Psoas muscle (tissue), 8 donors: Measurements from ENCODE around the gene AKR1C8. TPM values are rescaled to one million over a fixed set of nuclear protein-coding genes. Genes with fewer than 3 reads are reported as not detected.

Experiments
- ATAC-seq, 4 donors: fragments of 200-7000 bp; cut with Tn5 transposase; one replicate each; pipeline ENCODE4 v1.9.1; 2020; ENCODE audit warnings: moderate library complexity in 3 of 4, mild to moderate bottlenecking in 2 of 4
- DNase-seq, 2 donors: peaks; one replicate each; pipeline ENCODE4 v3.0.0-alpha.2; 2020
- H3K27ac ChIP-seq: fragments of 200-600 bp; one replicate; pipeline ENCODE4 v1.8.0; 2022
- H3K27me3 ChIP-seq, 3 donors: fragments of 200-600 bp in 1 of 3; one replicate each; pipeline versions ENCODE4 v1.6.1 to v1.8.0; 2013 to 2022; ENCODE audit warnings: low read length in 2 of 3, mild to moderate bottlenecking in 2 of 3, moderate library complexity in 1 of 3; ENCODE audit not compliant: insufficient read depth in 3 of 3
- H3K36me3 ChIP-seq, 2 donors: fragments of 200-600 bp in 1 of 2; one replicate each; pipeline versions ENCODE4 v1.6.1 to v1.8.0; 2013 to 2022; ENCODE audit warnings: low read depth in 1 of 2, mild to moderate bottlenecking in 1 of 2, moderate library complexity in 1 of 2; ENCODE audit not compliant: insufficient read depth in 1 of 2
- H3K4me1 ChIP-seq: fragments of 200-600 bp; one replicate; pipeline ENCODE4 v1.8.0; 2022
- H3K4me3 ChIP-seq: fragments of 200-600 bp; one replicate; pipeline ENCODE4 v1.8.0; 2022; ENCODE audit warnings: mild to moderate bottlenecking
- H3K9me3 ChIP-seq: fragments of 200-600 bp; one replicate; pipeline ENCODE4 v1.8.0; 2022
- CTCF ChIP-seq: fragments of 200-600 bp; IDR thresholded peaks from one replicate; pipeline ENCODE4 v1.8.0; 2022; ENCODE audit warnings: antibody characterized with exemption
- WGBS, 3 donors: extraction: QIAGEN DNeasy Blood & Tissue Kit; methylation state at CpG; one replicate each; pipeline versions ENCODE4 v1.1.6 to v1.1.7; 2013; 5-methylcytosine and 5-hydroxymethylcytosine counted together
- intact Hi-C, 2 donors: fragments of 100-400 bp; cut with DNase I; formaldehyde crosslinking; loops; one replicate each; pipeline versions ENCODE4 v1.11.0 to v1.14.2; 2022
- polyA plus RNA-seq, 3 donors: library from polyadenylated mRNA; stranded (reverse); fragments of 200-250 nt; gene quantifications; one replicate each; pipeline ENCODE4 v1.2.3, GENCODE V29; 2013
- total RNA-seq, 4 donors: library from RNA; stranded (reverse); fragmentation: NEBNext Ultra II Directional in 2 of 4; extraction: Animal tissue kit (Norgen Biotek cat#: 25700) in 2 of 4; gene quantifications; one replicate each; pipeline versions ENCODE4 v1.2.1 to v1.2.4, GENCODE V29; 2021 to 2023
- donor health status: healthy with polysubstance abuse.
- donor health status: DM: no; HTN: no; CAD: no; lungs with moderate emphysema.
- donor health status: Bipolar disorder and iron deficiency.
- donor health status: healthy.
- donor health status: DM: yes; HTN: yes; CAD: no.
- donor health status: DM: no; HTN: no; CAD: no.
- donor health status: DM: no; HTN: no; CAD: no.
- donor health status: DM: yes; HTN: yes; CAD: no.

Gene AKR1C8
- total and polyA plus RNA-seq, 7 donors = not detected

GRCh38 chr10:5151076-5151475 is 33.9 kb downstream of the AKR1C8 start:
- intact Hi-C loops = no loop called here
- no peak overlapping the region for H3K27ac ChIP-seq
- H3K27me3 ChIP-seq = no peaks in the 10 kb centered on the region
- no peaks in the 10 kb centered on the region for H3K9me3 ChIP-seq
- DNase-seq = no peak
- H3K4me3 ChIP-seq = no peak overlapping the region
- H3K4me1 ChIP-seq = no peaks in the 10 kb centered on the region
- 92 to 96% (median 95%) methylated on average over 3 of the region's 3 CpGs for WGBS, 3 donors
- ATAC-seq = no peak
- no peak for TF ChIP-seq CTCF
- H3K36me3 ChIP-seq = no peaks in the 10 kb centered on the region

- intact Hi-C loops = no loop called here
These were observed 36.3 kb downstream of the AKR1C8 start for GRCh38 chr10:5148678-5149032.

GRCh38 chr10:5147981-5148677 is 36.8 kb downstream of the AKR1C8 start:
- intact Hi-C loops = no loop called here
- no peaks in the 10 kb centered on the region for H3K27me3 ChIP-seq
- DNase-seq = no peak
- no peaks in the 10 kb centered on the region for H3K36me3 ChIP-seq
- WGBS, 3 donors = 50 to 56% (median 54%) methylated on average over 3 of the region's 3 CpGs
- no peak for TF ChIP-seq CTCF
- no peaks in the 10 kb centered on the region for H3K4me1 ChIP-seq
- ATAC-seq = no peak
- H3K9me3 ChIP-seq = no peaks in the 10 kb centered on the region
- no peak overlapping the region for H3K4me3 ChIP-seq
- H3K27ac ChIP-seq = no peak overlapping the region

More at GRCh38 chr10:5148678-5149032, 36.3 kb downstream of the AKR1C8 start:
- no peak for DNase-seq
- Histone ChIP-seq H3K27ac (no peak overlapping the region), H3K4me3 (no peak overlapping the region), H3K27me3 (no peaks in the 10 kb centered on the region), H3K36me3 (no peaks in the 10 kb centered on the region), H3K4me1 (no peaks in the 10 kb centered on the region), H3K9me3 (no peaks in the 10 kb centered on the region)
- no peak for ATAC-seq
- no peak for TF ChIP-seq CTCF
- WGBS, 3 donors = 24 to 47% (median 46%) methylated on average over 1 of the region's 1 CpG

- DNase-seq (no peak), ATAC-seq (no peak)
- Histone ChIP-seq H3K27me3 (no peaks in the 10 kb centered on the region), H3K4me3 (no peak overlapping the region), H3K27ac (no peak overlapping the region), H3K4me1 (no peaks in the 10 kb centered on the region), H3K36me3 (no peaks in the 10 kb centered on the region), H3K9me3 (no peaks in the 10 kb centered on the region)
- no peak for TF ChIP-seq CTCF
- WGBS, 3 donors = 49 to 58% (median 56%) methylated on average over 5 of the region's 5 CpGs
- intact Hi-C loops = no loop called here
These were observed 37.5 kb downstream of the AKR1C8 start for GRCh38 chr10:5147255-5147980.
